PFSK-1 (cell line): ENCODE measurements around the gene ASXL2.

ENCODE experiments used
- FOXP2 ChIP-seq: optimal IDR thresholded peaks from 2 replicates; pipeline ENCODE3; 2011; ENCODE audit warnings: borderline replicate concordance, control low read depth, inconsistent platforms; ENCODE audit not compliant: insufficient read depth; ENCODE audit errors: extremely low read length, extremely low read depth
- POLR2AphosphoS5 ChIP-seq: IDR thresholded peaks from 2 replicates; pipeline ENCODE4 v1.6.1; 2012; ENCODE audit warnings: low read depth, mild to moderate bottlenecking, control low read depth, low read length, moderate library complexity
- SIN3A ChIP-seq: IDR thresholded peaks from 2 replicates; pipeline ENCODE4 v1.6.1; 2012; ENCODE audit warnings: mild to moderate bottlenecking, low read length, moderate library complexity, borderline replicate concordance; ENCODE audit not compliant: insufficient read depth
- TAF1 ChIP-seq: IDR thresholded peaks from 2 replicates; pipeline ENCODE4 v1.6.1; 2012; ENCODE audit warnings: low read length, control low read depth, borderline replicate concordance; ENCODE audit not compliant: insufficient read depth
- TF ChIP-seq, protein P1 (sequence below), 2 experiments: IDR thresholded peaks; 2 replicates each; pipeline versions ENCODE4 v1.6.1 to v1.8.0; 2011 to 2012; ENCODE audit warnings: low read depth in 2 of 2, low read length in 2 of 2, control low read depth in 1 of 2, inconsistent platforms in 1 of 2, mild to moderate bottlenecking in 1 of 2, moderate library complexity in 1 of 2; ENCODE audit not compliant: insufficient read depth in 1 of 2

The ASXL2 gene

GRCh38 chr2:25758348-25758747, 119.9 kb downstream of the ASXL2 start:
- TF ChIP-seq FOXP2 = no peak
- TF ChIP-seq POLR2AphosphoS5 = no peak
- no peak for TF ChIP-seq SIN3A
- TF ChIP-seq, protein P1, sequence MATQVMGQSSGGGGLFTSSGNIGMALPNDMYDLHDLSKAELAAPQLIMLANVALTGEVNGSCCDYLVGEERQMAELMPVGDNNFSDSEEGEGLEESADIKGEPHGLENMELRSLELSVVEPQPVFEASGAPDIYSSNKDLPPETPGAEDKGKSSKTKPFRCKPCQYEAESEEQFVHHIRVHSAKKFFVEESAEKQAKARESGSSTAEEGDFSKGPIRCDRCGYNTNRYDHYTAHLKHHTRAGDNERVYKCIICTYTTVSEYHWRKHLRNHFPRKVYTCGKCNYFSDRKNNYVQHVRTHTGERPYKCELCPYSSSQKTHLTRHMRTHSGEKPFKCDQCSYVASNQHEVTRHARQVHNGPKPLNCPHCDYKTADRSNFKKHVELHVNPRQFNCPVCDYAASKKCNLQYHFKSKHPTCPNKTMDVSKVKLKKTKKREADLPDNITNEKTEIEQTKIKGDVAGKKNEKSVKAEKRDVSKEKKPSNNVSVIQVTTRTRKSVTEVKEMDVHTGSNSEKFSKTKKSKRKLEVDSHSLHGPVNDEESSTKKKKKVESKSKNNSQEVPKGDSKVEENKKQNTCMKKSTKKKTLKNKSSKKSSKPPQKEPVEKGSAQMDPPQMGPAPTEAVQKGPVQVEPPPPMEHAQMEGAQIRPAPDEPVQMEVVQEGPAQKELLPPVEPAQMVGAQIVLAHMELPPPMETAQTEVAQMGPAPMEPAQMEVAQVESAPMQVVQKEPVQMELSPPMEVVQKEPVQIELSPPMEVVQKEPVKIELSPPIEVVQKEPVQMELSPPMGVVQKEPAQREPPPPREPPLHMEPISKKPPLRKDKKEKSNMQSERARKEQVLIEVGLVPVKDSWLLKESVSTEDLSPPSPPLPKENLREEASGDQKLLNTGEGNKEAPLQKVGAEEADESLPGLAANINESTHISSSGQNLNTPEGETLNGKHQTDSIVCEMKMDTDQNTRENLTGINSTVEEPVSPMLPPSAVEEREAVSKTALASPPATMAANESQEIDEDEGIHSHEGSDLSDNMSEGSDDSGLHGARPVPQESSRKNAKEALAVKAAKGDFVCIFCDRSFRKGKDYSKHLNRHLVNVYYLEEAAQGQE (IDR thresholded peaks at IDR 0.05; ENCODE audit: insufficient read depth in 1 of 2, low read depth in 2 of 2, low read length in 2 of 2) = no peak
- no peak for TF ChIP-seq TAF1

GRCh38 chr2:25757906-25758305, 120.4 kb downstream of the ASXL2 start:
- TF ChIP-seq TAF1 (no peak), POLR2AphosphoS5 (no peak), FOXP2 (no peak), SIN3A (no peak)
- TF ChIP-seq, protein P1 (IDR thresholded peaks at IDR 0.05; ENCODE audit: insufficient read depth in 1 of 2, low read depth in 2 of 2, low read length in 2 of 2) = no peak

GRCh38 chr2:25756536-25756935, 121.8 kb downstream of the ASXL2 start:
- TF ChIP-seq, protein P1 (IDR thresholded peaks at IDR 0.05; ENCODE audit: insufficient read depth in 1 of 2, low read depth in 2 of 2, low read length in 2 of 2) = no peak
- no peak for TF ChIP-seq POLR2AphosphoS5
- TF ChIP-seq TAF1 = no peak

GRCh38 chr2:25749676-25750075, 128.6 kb downstream of the ASXL2 start:
- no peak for TF ChIP-seq TAF1
- TF ChIP-seq SIN3A = no peak
- TF ChIP-seq POLR2AphosphoS5 = no peak
- TF ChIP-seq FOXP2 = no peak
- TF ChIP-seq, protein P1 (IDR thresholded peaks at IDR 0.05; ENCODE audit: insufficient read depth in 1 of 2, low read depth in 2 of 2, low read length in 2 of 2) = no peak

GRCh38 chr2:25744055-25744454, 134.2 kb downstream of the ASXL2 start:
- no peak for TF ChIP-seq TAF1
- TF ChIP-seq SIN3A = no peak
- TF ChIP-seq POLR2AphosphoS5 = no peak
- TF ChIP-seq FOXP2 = no peak
- TF ChIP-seq, protein P1 (IDR thresholded peaks at IDR 0.05; ENCODE audit: insufficient read depth in 1 of 2, low read depth in 2 of 2, low read length in 2 of 2) = no peak
